Right ventricle myocardium superior (tissue), 1 donor: ENCODE data around the gene AXIN1. TPM values are rescaled to one million over a fixed set of nuclear protein-coding genes. Genes with fewer than 3 reads are reported as not detected.
A peak's percentile ranks its signal among the peaks of the same experiment; 100 is the strongest.
"Not testable (repeated sequence)": the region's sequence is repeated elsewhere in the genome, so short reads cannot be mapped to it uniquely, and the experiment has no call there.

Experiments used
- ATAC-seq: fragments of 200-7000 bp; cut with Tn5 transposase; one replicate; pipeline ENCODE4 v1.9.1; 2020; ENCODE audit warnings: mild to moderate bottlenecking; ENCODE audit not compliant: poor library complexity
- DNase-seq: peaks from one replicate; pipeline ENCODE4 v3.0.0-alpha.2; 2020
- intact Hi-C: fragments of 100-400 bp; cut with DNase I; formaldehyde crosslinking; loops from one replicate; pipeline ENCODE4 v1.11.2; 2022
- long read RNA-seq: library from polyadenylated mRNA; unstranded; transcript quantifications from one replicate; pipeline ENCODE4 v2.0.0, GENCODE V29; 2021
- total RNA-seq: library from RNA; stranded (reverse); fragmentation: NEBNext Ultra II Directional; extraction: Animal tissue kit (Norgen Biotek cat#: 25700); gene quantifications from one replicate; pipeline ENCODE4 v1.2.1, GENCODE V29; 2021
- donor health status: DM: no; HTN: yes; CAD: no; lungs with severe emphysema.

The AXIN1 gene
- 14.0 TPM for total RNA-seq
- long read RNA-seq, transcript AXIN1-202 (10 exons, 3,324 nt), result major isoform, 20 of 53 reads
- long read RNA-seq, transcript AXIN1-201 (11 exons, 3,643 nt), result minor isoform, 16 of 53 reads
- long read RNA-seq, partial matches to known transcripts, result 4 of 53 reads
- long read RNA-seq, other reads (novel, unspliced or antisense), result 13 of 53 reads

GRCh38 chr16:352547-353403 lies at the start of gene AXIN1:
TSS of gene AXIN1 (minus strand) at chr16:352723. CDS start at chr16:347025, 5,698 bp downstream.
- intact Hi-C loops, result loop anchor here (5.0 kb wide), 1 partner anchor 125 kb away; the partner anchor contains the start of gene LUC7L
- peak; percentile 95 for ATAC-seq
- peak; percentile 100 for DNase-seq

GRCh38 chr16:401468-402348 lies 49.2 kb upstream of the AXIN1 start, which contains the start of gene DECR2:
TSS of gene DECR2 (plus strand) at chr16:401885. CDS start at chr16:401964, 79 bp downstream.
- intact Hi-C loops, result no loop called here
- peak; percentile 93 for ATAC-seq
- DNase-seq, result peak; percentile 98

GRCh38 chr16:400061-400591 lies 47.6 kb upstream of the AXIN1 start:
- DNase-seq (no peak), ATAC-seq (no peak)
- intact Hi-C loops, result no loop called here

GRCh38 chr16:399340-400019 lies 47.0 kb upstream of the AXIN1 start:
- intact Hi-C loops, result no loop called here
- DNase-seq, result no peak
- no peak for ATAC-seq

GRCh38 chr16:398561-399339 lies 46.2 kb upstream of the AXIN1 start:
- DNase-seq (no peak), ATAC-seq (no peak)
- intact Hi-C loops, result no loop called here

GRCh38 chr16:397736-398332 lies 45.3 kb upstream of the AXIN1 start:
- ATAC-seq (peak; percentile 37), DNase-seq (peak; percentile 83)
- intact Hi-C loops, result no loop called here

- ATAC-seq (no peak), DNase-seq (peak; percentile 69)
- intact Hi-C loops, result no loop called here
Observed at GRCh38 chr16:397135-397661, 44.7 kb upstream of the AXIN1 start, which contains the start of gene NME4. TSS of gene NME4 (plus strand) at chr16:397199. CDS start at chr16:397223, 24 bp downstream.

GRCh38 chr16:396605-397004 lies 44.1 kb upstream of the AXIN1 start:
- ATAC-seq, result no peak
- DNase-seq, result peak; percentile 73
- intact Hi-C loops, result no loop called here

GRCh38 chr16:396199-396598 lies 43.7 kb upstream of the AXIN1 start:
- intact Hi-C loops, result no loop called here
- DNase-seq, result no peak
- ATAC-seq, result no peak

- ATAC-seq, result no peak
- intact Hi-C loops, result no loop called here
Observed at GRCh38 chr16:392450-393030, 40.0 kb upstream of the AXIN1 start.

GRCh38 chr16:391885-392335 lies 39.4 kb upstream of the AXIN1 start:
- DNase-seq (no peak), ATAC-seq (peak; percentile 26)
- intact Hi-C loops, result no loop called here

More at GRCh38 chr16:392450-393030, 40.0 kb upstream of the AXIN1 start:
- no peak for DNase-seq

- DNase-seq, result peak; percentile 38
- peak; percentile 34 for ATAC-seq
- intact Hi-C loops, result no loop called here
Observed at GRCh38 chr16:389352-389751, 36.8 kb upstream of the AXIN1 start.

GRCh38 chr16:387761-388666 lies 35.5 kb upstream of the AXIN1 start:
- peak; percentile 64 for DNase-seq
- intact Hi-C loops, result not testable (repeated sequence)
- peak; percentile 43 for ATAC-seq

- ATAC-seq, result no peak
- intact Hi-C loops, result no loop called here
- DNase-seq, result no peak
Observed at GRCh38 chr16:386641-387156, 34.2 kb upstream of the AXIN1 start.
